Gastrocnemius medialis (tissue), 4 donors: ENCODE measurements around the gene DOCK3.

Source experiments
- POLR2A ChIP-seq, 2 donors: fragments of 450-650 bp; IDR thresholded peaks; one replicate each; pipeline ENCODE4 v1.6.1; 2017; ENCODE audit warnings: antibody characterized with exemption in 2 of 2, mild to moderate bottlenecking in 2 of 2, moderate library complexity in 2 of 2
- TF ChIP-seq, protein P1 (sequence below), 5 experiments: fragments of 450-650 bp in 3 of 5; fragments of 200-600 bp in 2 of 5; sonication (generic) in 2 of 5; IDR thresholded peaks in 4 of 5; conservative IDR thresholded peaks in 1 of 5; 1 replicate in 4 of 5; 2 replicates in 1 of 5; pipeline ENCODE4 v1.5.1; 2016 to 2019; ENCODE audit warnings: antibody characterized with exemption in 5 of 5, mild to moderate bottlenecking in 3 of 5, moderate library complexity in 3 of 5

DNA sequence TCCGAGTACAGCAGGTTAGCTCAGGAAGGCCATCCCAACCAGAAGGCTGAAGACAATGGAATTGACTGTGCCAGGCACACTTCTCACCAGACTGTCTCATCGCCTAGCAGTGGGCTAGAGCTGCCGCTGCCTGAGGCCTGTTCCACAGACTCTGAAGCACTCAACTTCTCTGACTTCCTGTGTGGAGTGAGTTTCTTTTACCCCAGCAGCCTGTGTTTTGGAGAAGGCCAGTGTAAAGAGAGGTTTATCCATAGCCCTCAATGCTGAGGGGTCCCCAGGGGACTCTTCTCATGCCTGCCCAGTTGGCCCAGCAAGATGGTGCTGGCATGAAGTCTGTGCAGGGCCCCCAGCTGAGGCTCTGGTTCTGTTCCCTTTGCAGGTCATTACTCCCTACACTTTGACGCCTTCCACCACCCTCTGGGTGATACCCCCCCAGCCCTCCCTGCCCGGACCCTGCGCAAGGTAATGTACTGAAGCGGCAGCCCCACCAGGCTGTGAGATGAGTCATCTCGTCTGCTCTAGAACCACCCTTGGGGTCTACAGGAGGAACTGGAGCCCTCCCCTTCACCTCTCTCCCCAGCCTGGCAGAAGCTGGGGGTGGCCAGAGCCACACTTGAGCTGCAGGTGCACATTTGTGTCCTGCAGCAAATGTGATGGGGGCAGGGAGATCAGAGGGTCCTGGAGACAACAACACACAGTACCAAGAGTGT, 705.2 kb downstream of the DOCK3 start:
- TF ChIP-seq, protein P1, sequence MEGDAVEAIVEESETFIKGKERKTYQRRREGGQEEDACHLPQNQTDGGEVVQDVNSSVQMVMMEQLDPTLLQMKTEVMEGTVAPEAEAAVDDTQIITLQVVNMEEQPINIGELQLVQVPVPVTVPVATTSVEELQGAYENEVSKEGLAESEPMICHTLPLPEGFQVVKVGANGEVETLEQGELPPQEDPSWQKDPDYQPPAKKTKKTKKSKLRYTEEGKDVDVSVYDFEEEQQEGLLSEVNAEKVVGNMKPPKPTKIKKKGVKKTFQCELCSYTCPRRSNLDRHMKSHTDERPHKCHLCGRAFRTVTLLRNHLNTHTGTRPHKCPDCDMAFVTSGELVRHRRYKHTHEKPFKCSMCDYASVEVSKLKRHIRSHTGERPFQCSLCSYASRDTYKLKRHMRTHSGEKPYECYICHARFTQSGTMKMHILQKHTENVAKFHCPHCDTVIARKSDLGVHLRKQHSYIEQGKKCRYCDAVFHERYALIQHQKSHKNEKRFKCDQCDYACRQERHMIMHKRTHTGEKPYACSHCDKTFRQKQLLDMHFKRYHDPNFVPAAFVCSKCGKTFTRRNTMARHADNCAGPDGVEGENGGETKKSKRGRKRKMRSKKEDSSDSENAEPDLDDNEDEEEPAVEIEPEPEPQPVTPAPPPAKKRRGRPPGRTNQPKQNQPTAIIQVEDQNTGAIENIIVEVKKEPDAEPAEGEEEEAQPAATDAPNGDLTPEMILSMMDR (IDR thresholded peaks at IDR 0.05 in 4 of 5, conservative IDR thresholded peaks at IDR 0.05 in 1 of 5), result no peak
- no peak for TF ChIP-seq POLR2A (IDR thresholded peaks at IDR 0.05)
